Glutamatergic neuron (in vitro differentiated cells): Measurements from ENCODE around the gene ADAM22. TPM values are rescaled to one million over a fixed set of nuclear protein-coding genes. Genes with fewer than 3 reads are reported as not detected.

Experiments used
- DNase-seq: peaks from one replicate; pipeline ENCODE4 v3.0.0; 2022
- H3K27ac Mint-ChIP-seq: one replicate; pipeline ENCODE4 v1.8.0; 2020; ENCODE audit warnings: mild to moderate bottlenecking, mixed read lengths, inconsistent platforms; ENCODE audit not compliant: unreplicated experiment
- H3K27me3 Mint-ChIP-seq: one replicate; pipeline ENCODE4 v1.8.0; 2020; ENCODE audit warnings: mild to moderate bottlenecking, moderate library complexity, mixed read lengths, inconsistent platforms; ENCODE audit not compliant: unreplicated experiment
- H3K36me3 Mint-ChIP-seq: one replicate; pipeline ENCODE4 v1.8.0; 2020; ENCODE audit warnings: mild to moderate bottlenecking, mixed read lengths, inconsistent platforms; ENCODE audit not compliant: unreplicated experiment
- H3K4me1 Mint-ChIP-seq: one replicate; pipeline ENCODE4 v1.8.0; 2020; ENCODE audit warnings: mild to moderate bottlenecking, low read depth, mixed read lengths, inconsistent platforms; ENCODE audit not compliant: unreplicated experiment
- H3K4me3 Mint-ChIP-seq: one replicate; pipeline ENCODE4 v1.8.0; 2020; ENCODE audit warnings: mild to moderate bottlenecking, mixed read lengths, inconsistent platforms; ENCODE audit not compliant: unreplicated experiment
- H3K9me3 Mint-ChIP-seq: one replicate; pipeline ENCODE4 v1.8.0; 2020; ENCODE audit warnings: mild to moderate bottlenecking, moderate library complexity, mixed read lengths, inconsistent platforms; ENCODE audit not compliant: unreplicated experiment
- total RNA-seq: library from RNA; stranded (reverse); fragmentation: NEBNext Ultra II Directional; extraction: Animal tissue kit (Norgen Biotek cat#: 25700); gene quantifications from one replicate; pipeline ENCODE4 v1.2.1, GENCODE V29; 2021; ENCODE audit not compliant: unreplicated experiment
- TF ChIP-seq, protein P1 (sequence below): fragments of 200-600 bp; sonication (generic); IDR thresholded peaks from one replicate; pipeline ENCODE4 v1.5.0; 2021; ENCODE audit not compliant: partially characterized antibody, unreplicated experiment

The ADAM22 gene
- total RNA-seq, 1 donor from 2014 or later = 91.9 TPM

- H3K36me3 Mint-ChIP-seq = peaks cover 33% of the 10 kb centered on the region
- peaks cover 21% of the 10 kb centered on the region for H3K9me3 Mint-ChIP-seq
- DNase-seq = no peak
- TF ChIP-seq, protein P1, sequence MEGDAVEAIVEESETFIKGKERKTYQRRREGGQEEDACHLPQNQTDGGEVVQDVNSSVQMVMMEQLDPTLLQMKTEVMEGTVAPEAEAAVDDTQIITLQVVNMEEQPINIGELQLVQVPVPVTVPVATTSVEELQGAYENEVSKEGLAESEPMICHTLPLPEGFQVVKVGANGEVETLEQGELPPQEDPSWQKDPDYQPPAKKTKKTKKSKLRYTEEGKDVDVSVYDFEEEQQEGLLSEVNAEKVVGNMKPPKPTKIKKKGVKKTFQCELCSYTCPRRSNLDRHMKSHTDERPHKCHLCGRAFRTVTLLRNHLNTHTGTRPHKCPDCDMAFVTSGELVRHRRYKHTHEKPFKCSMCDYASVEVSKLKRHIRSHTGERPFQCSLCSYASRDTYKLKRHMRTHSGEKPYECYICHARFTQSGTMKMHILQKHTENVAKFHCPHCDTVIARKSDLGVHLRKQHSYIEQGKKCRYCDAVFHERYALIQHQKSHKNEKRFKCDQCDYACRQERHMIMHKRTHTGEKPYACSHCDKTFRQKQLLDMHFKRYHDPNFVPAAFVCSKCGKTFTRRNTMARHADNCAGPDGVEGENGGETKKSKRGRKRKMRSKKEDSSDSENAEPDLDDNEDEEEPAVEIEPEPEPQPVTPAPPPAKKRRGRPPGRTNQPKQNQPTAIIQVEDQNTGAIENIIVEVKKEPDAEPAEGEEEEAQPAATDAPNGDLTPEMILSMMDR = no peak
- peaks cover 13% of the 10 kb centered on the region for H3K4me1 Mint-ChIP-seq
- H3K27me3 Mint-ChIP-seq = peaks cover 4% of the 10 kb centered on the region
- no peak overlapping the region for H3K27ac Mint-ChIP-seq
- no peak overlapping the region for H3K4me3 Mint-ChIP-seq
Observed at GRCh38 chr7:88034083-88034695, 100.1 kb downstream of the ADAM22 start.

DNA sequence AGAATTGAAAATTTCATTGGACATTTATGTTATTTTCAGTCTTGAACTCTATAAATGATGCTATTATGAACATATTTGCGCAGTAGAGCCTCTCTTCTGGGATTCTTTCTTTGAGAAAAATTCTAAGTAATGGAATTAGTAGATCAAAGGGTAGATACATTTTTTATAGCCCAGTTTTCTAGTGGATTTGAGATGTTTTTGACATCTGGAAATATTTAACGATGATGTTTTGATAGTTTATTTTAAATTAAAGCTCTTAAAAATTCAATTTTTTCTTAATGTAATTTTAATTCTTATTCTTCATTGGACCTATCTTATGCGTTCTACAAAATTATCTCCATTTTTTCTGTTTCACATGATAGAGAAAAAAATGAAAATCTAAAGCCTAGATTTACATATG, 103.0 kb downstream of the ADAM22 start:
- peaks cover 14% of the 10 kb centered on the region for H3K36me3 Mint-ChIP-seq
- peaks cover 5% of the 10 kb centered on the region for H3K27me3 Mint-ChIP-seq
- no peak for DNase-seq
- peaks cover 15% of the 10 kb centered on the region for H3K4me1 Mint-ChIP-seq
- H3K27ac Mint-ChIP-seq = no peak overlapping the region
- H3K4me3 Mint-ChIP-seq = peak overlapping the region; percentile 44
- peaks cover 4% of the 10 kb centered on the region for H3K9me3 Mint-ChIP-seq
- TF ChIP-seq, protein P1 = no peak

DNA sequence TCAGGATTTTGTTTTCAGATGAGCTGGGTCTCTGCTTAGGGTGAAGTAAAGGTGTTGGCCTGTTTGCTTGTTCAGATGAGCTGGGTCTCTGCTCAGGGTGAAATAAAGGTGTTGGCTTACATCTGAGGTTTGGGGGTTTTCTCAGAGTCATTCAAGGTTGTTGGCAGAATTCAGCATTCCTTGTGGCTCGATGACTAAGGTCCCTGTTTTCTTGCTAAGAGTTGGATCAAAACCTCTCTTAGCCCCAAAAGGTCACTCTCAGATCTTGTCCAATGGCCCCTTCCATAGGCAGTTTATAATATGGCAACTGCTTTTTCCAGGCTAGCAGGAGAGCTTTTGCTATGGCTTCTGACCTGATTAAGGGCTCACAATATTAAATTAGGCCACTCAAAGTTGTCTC, 106.6 kb downstream of the ADAM22 start:
- Mint-ChIP-seq H3K4me1 (peaks cover 13% of the 10 kb centered on the region), H3K9me3 (no peaks in the 10 kb centered on the region), H3K27me3 (peaks cover 3% of the 10 kb centered on the region), H3K27ac (no peak overlapping the region), H3K4me3 (peak overlapping the region; percentile 12), H3K36me3 (no peaks in the 10 kb centered on the region)
- DNase-seq = no peak
- TF ChIP-seq, protein P1 = no peak

GRCh38 chr7:88041583-88041982, 107.5 kb downstream of the ADAM22 start:
- Mint-ChIP-seq H3K27me3 (peaks cover 3% of the 10 kb centered on the region), H3K27ac (no peak overlapping the region), H3K4me3 (no peak overlapping the region), H3K36me3 (no peaks in the 10 kb centered on the region), H3K4me1 (peaks cover 11% of the 10 kb centered on the region), H3K9me3 (no peaks in the 10 kb centered on the region)
- DNase-seq = no peak
- TF ChIP-seq, protein P1 = no peak

DNA sequence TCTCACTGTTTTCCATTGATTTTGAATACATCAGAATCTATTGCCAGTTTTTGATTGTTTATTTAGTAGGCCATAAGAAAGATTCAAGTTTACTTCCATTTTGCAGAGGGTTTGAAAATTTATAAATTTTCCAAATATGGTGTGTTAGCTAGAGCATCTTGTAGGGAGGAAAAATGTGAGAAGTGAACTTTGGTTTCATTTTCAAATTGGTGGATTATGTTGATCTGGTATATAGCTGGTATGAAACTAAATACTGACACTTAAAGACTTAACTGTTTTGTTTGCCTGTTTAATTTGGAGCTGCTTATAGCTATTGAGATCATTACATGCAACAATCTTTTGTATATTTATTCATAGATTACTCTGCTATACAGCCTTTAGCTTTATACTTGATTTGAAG, 108.1 kb downstream of the ADAM22 start:
- no peak for DNase-seq
- TF ChIP-seq, protein P1 = no peak
- peaks cover 13% of the 10 kb centered on the region for H3K4me1 Mint-ChIP-seq
- H3K9me3 Mint-ChIP-seq = no peaks in the 10 kb centered on the region
- no peak overlapping the region for H3K4me3 Mint-ChIP-seq
- peaks cover 3% of the 10 kb centered on the region for H3K27me3 Mint-ChIP-seq
- no peak overlapping the region for H3K27ac Mint-ChIP-seq
- H3K36me3 Mint-ChIP-seq = no peaks in the 10 kb centered on the region
